ENCODE data around the gene LRRC23.
A peak's percentile ranks its signal among the peaks of the same experiment; 100 is the strongest.

Gene LRRC23

DNA sequence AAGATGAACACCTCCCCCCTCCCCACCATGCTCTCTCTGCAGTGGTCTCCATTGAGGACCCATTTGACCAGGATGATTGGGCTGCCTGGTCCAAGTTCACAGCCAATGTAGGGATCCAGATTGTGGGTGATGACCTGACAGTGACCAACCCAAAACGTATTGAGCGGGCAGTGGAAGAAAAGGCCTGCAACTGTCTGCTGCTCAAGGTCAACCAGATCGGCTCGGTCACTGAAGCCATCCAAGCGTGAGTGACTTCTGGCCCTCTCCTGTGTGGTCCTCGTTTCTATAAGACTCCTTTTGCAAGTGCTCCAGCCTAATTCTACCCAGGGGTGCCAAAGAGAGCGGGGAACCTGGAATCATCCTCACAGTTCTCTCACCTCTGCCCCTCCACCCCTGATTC is 16.9 kb downstream of the LRRC23 start:
- Histone ChIP-seq H3K9me3 (no peaks in the 10 kb centered on the region), H3K4me3 (no peak overlapping the region), H3K36me3 (replicated peaks) (peaks cover 58% of the 10 kb centered on the region), H3K4me1 (peaks cover 21% of the 10 kb centered on the region), H3K27me3 (ENCODE audit: low read depth) (no peaks in the 10 kb centered on the region)
- in situ Hi-C loops (cut with MboI; ENCODE audit: low sequenced_read_pairs): no loop called here
- DNase-seq (ENCODE audit: low spot score in 2 of 2): no peak

DNA sequence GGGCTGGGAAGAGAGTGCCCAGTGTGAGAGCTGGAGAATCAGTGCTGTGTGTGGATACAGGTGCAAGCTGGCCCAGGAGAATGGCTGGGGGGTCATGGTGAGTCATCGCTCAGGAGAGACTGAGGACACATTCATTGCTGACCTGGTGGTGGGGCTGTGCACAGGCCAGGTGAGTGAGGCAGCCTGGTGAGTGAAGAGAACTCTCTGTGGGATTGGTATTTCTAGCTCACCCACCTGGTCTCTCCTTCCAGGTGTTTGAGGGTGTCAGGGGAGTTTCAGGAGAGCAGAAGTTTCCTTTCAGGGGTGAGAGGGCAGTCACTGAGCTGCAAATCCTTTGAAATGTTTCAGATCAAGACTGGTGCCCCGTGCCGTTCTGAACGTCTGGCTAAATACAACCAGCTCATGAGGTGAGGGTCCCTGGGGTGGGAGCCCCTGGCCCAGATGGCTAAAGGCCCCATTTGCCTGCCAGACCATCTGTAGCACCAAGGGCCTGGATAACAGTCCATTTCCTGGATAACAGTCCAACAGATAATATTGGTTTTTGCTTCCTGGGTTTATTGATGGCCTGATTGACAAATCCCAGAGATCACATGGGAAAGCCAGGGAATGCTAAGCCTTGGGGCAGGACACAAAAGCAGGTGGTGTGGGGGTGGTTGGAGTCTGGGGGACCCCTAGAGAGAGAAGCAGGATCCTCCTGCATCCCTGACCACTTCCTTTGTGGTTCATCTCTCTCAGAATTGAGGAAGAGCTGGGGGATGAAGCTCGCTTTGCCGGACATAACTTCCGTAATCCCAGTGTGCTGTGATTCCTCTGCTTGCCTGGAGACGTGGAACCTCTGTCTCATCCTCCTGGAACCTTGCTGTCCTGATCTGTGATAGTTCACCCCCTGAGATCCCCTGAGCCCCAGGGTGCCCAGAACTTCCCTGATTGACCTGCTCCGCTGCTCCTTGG is 17.6 kb downstream of the LRRC23 start:
- H3K4me3 ChIP-seq: no peak overlapping the region
- no peaks in the 10 kb centered on the region for H3K9me3 ChIP-seq
- in situ Hi-C loops (cut with MboI; ENCODE audit: low sequenced_read_pairs): no loop called here
- peaks cover 50% of the 10 kb centered on the region for H3K36me3 ChIP-seq (replicated peaks)
- peaks cover 29% of the 10 kb centered on the region for H3K4me1 ChIP-seq
- no peaks in the 10 kb centered on the region for H3K27me3 ChIP-seq (ENCODE audit: low read depth)
- no peak for DNase-seq (ENCODE audit: low spot score in 2 of 2)

DNA sequence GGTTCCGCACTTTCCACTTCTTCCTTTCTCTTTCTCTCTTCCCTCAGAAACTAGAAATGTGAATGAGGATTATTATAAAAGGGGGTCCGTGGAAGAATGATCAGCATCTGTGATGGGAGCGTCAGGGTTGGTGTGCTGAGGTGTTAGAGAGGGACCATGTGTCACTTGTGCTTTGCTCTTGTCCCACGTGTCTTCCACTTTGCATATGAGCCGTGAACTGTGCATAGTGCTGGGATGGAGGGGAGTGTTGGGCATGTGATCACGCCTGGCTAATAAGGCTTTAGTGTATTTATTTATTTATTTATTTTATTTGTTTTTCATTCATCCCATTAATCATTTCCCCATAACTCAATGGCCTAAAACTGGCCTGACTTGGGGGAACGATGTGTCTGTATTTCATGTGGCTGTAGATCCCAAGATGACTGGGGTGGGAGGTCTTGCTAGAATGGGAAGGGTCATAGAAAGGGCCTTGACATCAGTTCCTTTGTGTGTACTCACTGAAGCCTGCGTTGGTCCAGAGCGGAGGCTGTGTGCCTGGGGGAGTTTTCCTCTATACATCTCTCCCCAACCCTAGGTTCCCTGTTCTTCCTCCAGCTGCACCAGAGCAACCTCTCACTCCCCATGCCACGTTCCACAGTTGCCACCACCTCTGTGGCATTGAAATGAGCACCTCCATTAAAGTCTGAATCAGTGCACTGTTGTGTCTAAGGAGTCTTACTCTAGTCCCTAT is 18.5 kb downstream of the LRRC23 start:
- H3K4me3 ChIP-seq: no peak overlapping the region
- in situ Hi-C loops (cut with MboI; ENCODE audit: low sequenced_read_pairs): no loop called here
- H3K9me3 ChIP-seq: no peaks in the 10 kb centered on the region
- peaks cover 30% of the 10 kb centered on the region for H3K4me1 ChIP-seq
- no peak for DNase-seq (ENCODE audit: low spot score in 2 of 2)
- no peaks in the 10 kb centered on the region for H3K27me3 ChIP-seq (ENCODE audit: low read depth)
- H3K36me3 ChIP-seq (replicated peaks): peaks cover 41% of the 10 kb centered on the region

DNA sequence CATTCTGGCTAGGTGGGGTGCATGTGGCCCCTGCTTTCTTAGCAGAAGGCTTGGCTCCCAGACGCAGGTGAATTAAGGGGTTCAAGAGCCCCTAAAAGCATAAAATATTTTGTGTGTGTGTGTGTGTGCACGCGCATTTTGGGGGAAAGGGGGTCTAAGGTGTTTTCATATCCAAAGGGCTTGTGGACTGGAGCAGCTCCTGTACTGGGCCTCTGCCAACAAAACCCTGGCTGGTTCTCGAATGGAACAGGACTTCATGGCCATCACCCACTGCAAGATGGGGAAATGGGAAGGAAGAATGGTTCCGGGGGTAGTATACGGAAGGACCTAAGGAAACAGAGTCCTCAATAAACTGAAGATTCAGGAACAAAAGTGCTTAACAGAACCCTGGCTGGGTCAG is 19.2 kb downstream of the LRRC23 start:
- DNase-seq (ENCODE audit: low spot score in 2 of 2): no peak
- Histone ChIP-seq H3K9me3 (no peaks in the 10 kb centered on the region), H3K36me3 (replicated peaks) (peaks cover 40% of the 10 kb centered on the region), H3K4me3 (no peak overlapping the region), H3K27me3 (ENCODE audit: low read depth) (no peaks in the 10 kb centered on the region), H3K4me1 (peaks cover 30% of the 10 kb centered on the region)
- in situ Hi-C loops (cut with MboI; ENCODE audit: low sequenced_read_pairs): no loop called here

DNA sequence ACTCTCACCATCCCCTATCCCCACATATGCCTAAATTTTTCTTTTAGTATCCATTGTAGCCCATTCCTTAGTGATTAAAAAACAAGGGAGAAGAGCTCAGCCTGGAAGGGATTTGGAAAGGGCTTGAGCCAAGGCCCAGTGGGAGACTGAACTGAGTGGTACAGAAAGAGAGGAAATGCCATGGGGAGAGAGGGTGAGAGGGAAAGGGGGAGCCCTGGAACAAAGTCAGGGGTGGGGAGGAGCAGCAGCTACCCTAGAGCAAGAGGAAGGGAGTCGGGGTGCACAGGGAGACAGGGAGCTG is 20.6 kb downstream of the LRRC23 start:
- Histone ChIP-seq H3K4me1 (peaks cover 39% of the 10 kb centered on the region), H3K36me3 (replicated peaks) (peaks cover 33% of the 10 kb centered on the region), H3K9me3 (no peaks in the 10 kb centered on the region), H3K4me3 (no peak overlapping the region), H3K27me3 (ENCODE audit: low read depth) (no peaks in the 10 kb centered on the region)
- DNase-seq (ENCODE audit: low spot score in 2 of 2): no peak
- in situ Hi-C loops (cut with MboI; ENCODE audit: low sequenced_read_pairs): no loop called here

DNA sequence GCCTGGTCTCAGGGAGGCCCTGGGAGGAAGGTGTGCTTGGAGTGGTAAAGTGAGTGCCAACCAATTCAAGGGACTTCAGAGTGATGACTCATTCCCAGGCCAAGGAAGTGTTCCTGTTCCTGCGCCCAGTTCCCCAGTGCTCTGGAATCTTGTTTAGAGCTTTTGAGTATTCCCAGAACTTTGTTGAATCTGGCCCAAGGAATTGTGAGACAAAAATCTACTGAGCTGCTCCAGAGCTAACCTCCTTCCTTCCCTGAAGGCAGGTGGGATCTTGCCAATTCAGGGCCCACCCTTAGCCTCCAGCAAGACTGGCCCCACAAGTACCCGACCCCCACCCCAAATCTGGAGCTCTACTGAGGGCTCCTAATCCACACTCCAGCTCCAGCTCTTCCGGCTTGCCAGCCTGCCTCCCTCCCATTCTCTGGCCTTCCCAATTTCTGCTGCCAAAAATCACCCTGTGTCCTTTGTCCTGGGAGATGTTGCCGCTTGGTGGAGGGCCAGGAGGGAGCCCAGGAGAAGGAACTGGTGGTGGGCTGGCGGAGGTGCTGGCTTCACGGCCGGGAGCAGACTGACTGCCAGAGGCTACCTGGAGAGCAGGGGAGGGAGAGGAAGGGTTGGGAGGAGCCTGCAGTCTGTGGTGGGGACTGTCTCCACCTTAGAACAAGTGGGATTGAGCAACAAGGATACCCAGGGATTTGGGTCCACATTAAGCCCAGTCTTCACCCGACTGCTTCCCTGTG is 21.1 kb downstream of the LRRC23 start:
- peak in 1 of 2 experiments; percentile 80 for DNase-seq (ENCODE audit: low spot score in 2 of 2)
- Histone ChIP-seq H3K4me3 (peak overlapping the region; percentile 13), H3K9me3 (no peaks in the 10 kb centered on the region), H3K36me3 (replicated peaks) (peaks cover 33% of the 10 kb centered on the region), H3K4me1 (peaks cover 40% of the 10 kb centered on the region), H3K27me3 (ENCODE audit: low read depth) (no peaks in the 10 kb centered on the region)
- in situ Hi-C loops (cut with MboI; ENCODE audit: low sequenced_read_pairs): no loop called here

GRCh38 chr12:6927379-6928021 is 22.9 kb downstream of the LRRC23 start, which contains the start of gene ATN1:
TSS of gene ATN1 (plus strand) at chr12:6927959. CDS start at chr12:6934002, 6,043 bp downstream.
- Histone ChIP-seq H3K9me3 (no peaks in the 10 kb centered on the region), H3K36me3 (replicated peaks) (peaks cover 15% of the 10 kb centered on the region), H3K4me1 (peaks cover 40% of the 10 kb centered on the region), H3K4me3 (peak within 1 kb of the TSS; percentile 70), H3K27me3 (ENCODE audit: low read depth) (no peaks in the 10 kb centered on the region)
- in situ Hi-C loops (cut with MboI; ENCODE audit: low sequenced_read_pairs): no loop called here
- peak; percentile 67 to 84 for DNase-seq (ENCODE audit: low spot score in 2 of 2)

GRCh38 chr12:6928022-6928702 is 23.5 kb downstream of the LRRC23 start:
- DNase-seq (ENCODE audit: low spot score in 2 of 2): no peak
- peaks cover 40% of the 10 kb centered on the region for H3K4me1 ChIP-seq
- no peaks in the 10 kb centered on the region for H3K27me3 ChIP-seq (ENCODE audit: low read depth)
- H3K9me3 ChIP-seq: no peaks in the 10 kb centered on the region
- H3K36me3 ChIP-seq (replicated peaks): peaks cover 8% of the 10 kb centered on the region
- in situ Hi-C loops (cut with MboI; ENCODE audit: low sequenced_read_pairs): no loop called here
- peak overlapping the region; percentile 70 for H3K4me3 ChIP-seq

DNA sequence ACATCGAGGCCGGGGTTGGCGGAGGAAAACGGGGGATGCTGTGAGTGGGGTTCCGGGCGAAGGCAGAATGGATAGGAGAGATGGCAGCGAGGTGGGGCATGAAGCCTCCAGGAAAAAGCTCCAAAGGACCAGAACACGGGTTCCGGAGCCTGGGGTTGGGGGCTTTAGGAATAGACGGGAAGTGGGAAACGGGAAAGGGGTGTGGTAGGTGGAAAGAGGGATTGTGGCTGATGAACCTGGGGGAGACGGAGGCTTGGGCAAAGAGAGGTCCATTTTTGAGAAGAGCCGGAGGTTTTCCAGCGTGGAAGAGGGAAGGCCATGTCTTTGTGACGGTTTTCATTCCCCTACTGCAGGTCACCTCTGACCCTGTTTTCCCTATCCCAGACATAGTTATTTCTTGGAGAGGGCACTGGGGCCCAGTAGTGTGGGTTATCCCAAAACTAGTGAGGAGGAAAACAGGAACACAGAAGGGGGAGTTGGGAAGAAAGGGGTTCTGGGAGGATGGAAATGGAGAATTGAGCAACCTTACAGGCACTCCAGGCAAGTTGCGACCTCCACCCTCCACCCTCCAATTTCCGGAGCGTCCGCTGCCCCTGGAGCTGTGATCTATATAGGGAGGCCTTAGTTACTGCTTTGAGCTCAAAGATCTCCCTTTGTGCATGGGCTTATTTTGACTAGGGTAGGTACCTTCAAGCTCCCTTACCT is 24.2 kb downstream of the LRRC23 start:
- in situ Hi-C loops (cut with MboI; ENCODE audit: low sequenced_read_pairs): no loop called here
- Histone ChIP-seq H3K4me3 (peak overlapping the region; percentile 70), H3K9me3 (no peaks in the 10 kb centered on the region), H3K27me3 (ENCODE audit: low read depth) (no peaks in the 10 kb centered on the region), H3K36me3 (replicated peaks) (peaks cover 13% of the 10 kb centered on the region), H3K4me1 (peaks cover 40% of the 10 kb centered on the region)
- no peak for DNase-seq (ENCODE audit: low spot score in 2 of 2)

GRCh38 chr12:6929466-6930452 is 25.1 kb downstream of the LRRC23 start:
- Histone ChIP-seq H3K9me3 (no peaks in the 10 kb centered on the region), H3K27me3 (ENCODE audit: low read depth) (no peaks in the 10 kb centered on the region), H3K36me3 (replicated peaks) (peaks cover 19% of the 10 kb centered on the region), H3K4me3 (peak overlapping the region; percentile 70), H3K4me1 (peaks cover 36% of the 10 kb centered on the region)
- no peak for DNase-seq (ENCODE audit: low spot score in 2 of 2)
- in situ Hi-C loops (cut with MboI; ENCODE audit: low sequenced_read_pairs): no loop called here

DNA sequence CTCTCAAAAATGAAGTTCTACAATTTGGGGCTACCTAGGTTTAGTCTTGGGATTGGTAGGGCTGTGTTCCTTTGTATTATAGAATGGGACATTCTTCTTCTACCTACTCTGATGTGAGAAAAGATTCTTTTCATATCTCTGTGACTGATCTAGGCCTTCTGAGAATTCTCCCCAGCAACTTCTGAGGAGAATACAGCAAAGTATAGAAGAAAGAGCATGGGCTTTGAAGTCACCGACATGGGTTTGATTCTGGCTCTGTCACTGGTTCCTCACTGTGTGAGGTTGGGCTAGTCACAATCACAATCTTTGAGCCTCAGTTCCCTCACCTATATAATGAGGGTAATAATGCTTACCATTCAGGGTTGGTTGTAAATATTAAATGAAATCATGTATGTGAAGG is 28.1 kb downstream of the LRRC23 start:
- Histone ChIP-seq H3K36me3 (replicated peaks) (peaks cover 41% of the 10 kb centered on the region), H3K9me3 (no peaks in the 10 kb centered on the region), H3K4me1 (peaks cover 15% of the 10 kb centered on the region), H3K4me3 (no peak overlapping the region), H3K27me3 (ENCODE audit: low read depth) (no peaks in the 10 kb centered on the region)
- in situ Hi-C loops (cut with MboI; ENCODE audit: low sequenced_read_pairs): no loop called here
- DNase-seq (ENCODE audit: low spot score in 2 of 2): no peak

- H3K36me3 ChIP-seq (replicated peaks): peaks cover 49% of the 10 kb centered on the region
- in situ Hi-C loops (cut with MboI; ENCODE audit: low sequenced_read_pairs): no loop called here
- no peaks in the 10 kb centered on the region for H3K27me3 ChIP-seq (ENCODE audit: low read depth)
- H3K9me3 ChIP-seq: no peaks in the 10 kb centered on the region
- H3K4me1 ChIP-seq: peaks cover 18% of the 10 kb centered on the region
- no peak overlapping the region for H3K4me3 ChIP-seq
- no peak for DNase-seq (ENCODE audit: low spot score in 2 of 2)
Observed at GRCh38 chr12:6934110-6934509, 29.5 kb downstream of the LRRC23 start.

Data from HAP-1 (cell line).